Dermis microvascular lymphatic vessel endothelial cell (primary cell): ENCODE data around the gene SLC22A23. TPM values are rescaled to one million over a fixed set of nuclear protein-coding genes. Genes with fewer than 3 reads are reported as not detected.
A peak's percentile ranks its signal among the peaks of the same experiment; 100 is the strongest.

Experiments
- DNase-seq, 2 donors: peaks; one replicate each; pipeline versions ENCODE4 v3.0.0 to v3.0.0-alpha.2; 2010; ENCODE audit warnings: low read depth in 2 of 2
- total RNA-seq: library from RNA; depleted of rRNA; stranded (reverse); fragments of >200 nt; gene quantifications from 2 replicates; pipeline ENCODE4 v1.2.1, GENCODE V29; 2014

Gene SLC22A23
- total RNA-seq, 1 donor from 2014 or later, result 29.4 TPM

- DNase-seq, result no peak
Measured at GRCh38 chr6:3371222-3371949, 85.5 kb downstream of the SLC22A23 start.

- DNase-seq, result no peak
Measured at GRCh38 chr6:3370361-3371221, 86.3 kb downstream of the SLC22A23 start.

GRCh38 chr6:3369985-3370360, 86.9 kb downstream of the SLC22A23 start:
- no peak for DNase-seq

- no peak for DNase-seq
Measured at GRCh38 chr6:3368685-3369084, 88.2 kb downstream of the SLC22A23 start.

GRCh38 chr6:3367630-3368029, 89.2 kb downstream of the SLC22A23 start:
- no peak for DNase-seq

GRCh38 chr6:3366596-3367413, 90.0 kb downstream of the SLC22A23 start:
- DNase-seq, result no peak

- DNase-seq, result peak in 1 of 2 donors; percentile 48
Measured at GRCh38 chr6:3364391-3364790, 92.5 kb downstream of the SLC22A23 start.

- no peak for DNase-seq
Measured at GRCh38 chr6:3363296-3364025, 93.4 kb downstream of the SLC22A23 start.

GRCh38 chr6:3361312-3362037, 95.4 kb downstream of the SLC22A23 start:
- DNase-seq, result no peak

GRCh38 chr6:3360727-3361045, 96.2 kb downstream of the SLC22A23 start:
- DNase-seq, result no peak

GRCh38 chr6:3359973-3360726, 96.7 kb downstream of the SLC22A23 start:
- DNase-seq, result no peak

GRCh38 chr6:3359101-3359752, 97.6 kb downstream of the SLC22A23 start:
- peak in 1 of 2 donors; percentile 29 for DNase-seq

- no peak for DNase-seq
Measured at GRCh38 chr6:3358413-3359100, 98.3 kb downstream of the SLC22A23 start.

GRCh38 chr6:3357678-3358077, 99.2 kb downstream of the SLC22A23 start:
- no peak for DNase-seq

GRCh38 chr6:3356824-3357420, 99.9 kb downstream of the SLC22A23 start:
- DNase-seq, result no peak

- DNase-seq, result peak in 1 of 2 donors; percentile 62
Measured at GRCh38 chr6:3356056-3356823, 100.6 kb downstream of the SLC22A23 start.

GRCh38 chr6:3355358-3356055, 101.3 kb downstream of the SLC22A23 start:
- DNase-seq, result peak; percentile 52 to 69
